KMS-11 (cell line): ENCODE measurements around the gene CR1.

Source experiments
- H2AFZ ChIP-seq: fragments of 200-600 bp; sonication (generic); 2 replicates; pipeline ENCODE4 v1.6.1; 2016; ENCODE audit warnings: antibody characterized with exemption, mixed run types, low read depth
- H3K27ac ChIP-seq: fragments of 200-600 bp; sonication (generic); 2 replicates; pipeline ENCODE4 v1.6.1; 2016; ENCODE audit warnings: mild to moderate bottlenecking, mixed run types
- H3K27me3 ChIP-seq: fragments of 200-600 bp; sonication (generic); 2 replicates; pipeline ENCODE4 v1.6.1; 2017; ENCODE audit warnings: mild to moderate bottlenecking, low read depth, mixed run types, moderate library complexity; ENCODE audit not compliant: insufficient read depth
- H3K36me3 ChIP-seq: fragments of 200-600 bp; sonication (generic); 2 replicates; pipeline ENCODE4 v1.6.1; 2017; ENCODE audit warnings: mild to moderate bottlenecking, mixed run types; ENCODE audit not compliant: insufficient read depth
- H3K4me1 ChIP-seq: fragments of 200-600 bp; sonication (generic); 2 replicates; pipeline ENCODE4 v1.6.1; 2016; ENCODE audit warnings: mild to moderate bottlenecking, low read depth, mixed run types; ENCODE audit not compliant: poor library complexity, severe bottlenecking
- H3K4me2 ChIP-seq: fragments of 200-600 bp; sonication (generic); 2 replicates; pipeline ENCODE4 v1.7.0; 2016; ENCODE audit warnings: mild to moderate bottlenecking, mixed run types
- H3K4me3 ChIP-seq: fragments of 200-600 bp; sonication (generic); IDR thresholded peaks from 2 replicates; pipeline ENCODE4 v1.6.1; 2017; ENCODE audit warnings: low read depth, low read length, mixed read lengths; ENCODE audit not compliant: insufficient read depth
- H3K79me2 ChIP-seq: fragments of 200-600 bp; sonication (generic); 2 replicates; pipeline ENCODE4 v1.6.1; 2016; ENCODE audit warnings: low read depth, mixed run types; ENCODE audit not compliant: insufficient read depth
- H3K9ac ChIP-seq: fragments of 200-600 bp; sonication (generic); 2 replicates; pipeline ENCODE4 v1.6.1; 2016; ENCODE audit warnings: mild to moderate bottlenecking, mixed run types
- H4K20me1 ChIP-seq: fragments of 200-600 bp; sonication (generic); 2 replicates; pipeline ENCODE4 v1.6.1; 2016; ENCODE audit warnings: mild to moderate bottlenecking, mixed run types; ENCODE audit not compliant: insufficient read depth
- CTCF ChIP-seq: fragments of 200-600 bp; sonication (generic); conservative IDR thresholded peaks from 2 replicates; pipeline ENCODE4 v1.6.1; 2017; ENCODE audit warnings: low read depth, mild to moderate bottlenecking, antibody characterized with exemption, low read length, moderate library complexity, mixed read lengths

The CR1 gene

GRCh38 chr1:207603777-207604176 is 107.8 kb downstream of the CR1 start:
- Histone ChIP-seq H2AFZ (no peak overlapping the region), H4K20me1 (no peaks in the 10 kb centered on the region), H3K4me3 (no peak overlapping the region), H3K79me2 (no peaks in the 10 kb centered on the region), H3K36me3 (no peaks in the 10 kb centered on the region), H3K4me2 (no peak overlapping the region), H3K27ac (no peak overlapping the region), H3K27me3 (no peaks in the 10 kb centered on the region), H3K9ac (no peak overlapping the region), H3K4me1 (no peaks in the 10 kb centered on the region)
- TF ChIP-seq CTCF: no peak

GRCh38 chr1:207605444-207606361 is 109.7 kb downstream of the CR1 start:
- Histone ChIP-seq H3K27ac (no peak overlapping the region), H3K79me2 (no peaks in the 10 kb centered on the region), H3K4me1 (no peaks in the 10 kb centered on the region), H3K9ac (no peak overlapping the region), H2AFZ (no peak overlapping the region), H4K20me1 (no peaks in the 10 kb centered on the region), H3K36me3 (no peaks in the 10 kb centered on the region), H3K27me3 (no peaks in the 10 kb centered on the region), H3K4me3 (no peak overlapping the region), H3K4me2 (no peak overlapping the region)
- TF ChIP-seq CTCF: no peak

GRCh38 chr1:207606362-207606755 is 110.4 kb downstream of the CR1 start:
- TF ChIP-seq CTCF: no peak
- Histone ChIP-seq H4K20me1 (no peaks in the 10 kb centered on the region), H2AFZ (no peak overlapping the region), H3K4me3 (no peak overlapping the region), H3K4me2 (no peak overlapping the region), H3K36me3 (no peaks in the 10 kb centered on the region), H3K4me1 (no peaks in the 10 kb centered on the region), H3K27ac (no peak overlapping the region), H3K9ac (no peak overlapping the region), H3K79me2 (no peaks in the 10 kb centered on the region), H3K27me3 (no peaks in the 10 kb centered on the region)

DNA sequence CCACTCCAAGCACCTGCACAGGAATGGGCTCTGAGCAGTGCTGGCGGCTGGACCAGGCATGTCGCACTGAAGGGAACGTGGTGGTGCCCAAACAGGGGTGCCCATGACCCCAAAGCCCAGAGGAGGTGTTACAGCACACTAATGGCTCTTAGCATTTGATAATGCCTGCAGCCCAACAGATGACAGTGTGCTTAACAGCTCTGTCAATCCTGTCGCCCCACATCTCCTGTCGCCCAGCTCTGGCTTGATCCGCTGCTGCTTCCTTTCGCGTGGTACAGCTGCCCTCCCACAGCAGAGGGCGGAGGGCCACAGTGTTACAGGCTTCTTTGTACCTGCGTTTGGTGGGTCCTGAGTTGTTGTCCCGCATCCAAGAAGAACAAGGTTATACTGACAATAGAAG is 116.8 kb downstream of the CR1 start:
- Histone ChIP-seq H3K4me3 (no peak overlapping the region), H3K9ac (no peak overlapping the region), H3K27ac (no peak overlapping the region), H3K79me2 (no peaks in the 10 kb centered on the region), H3K4me2 (no peak overlapping the region), H3K36me3 (no peaks in the 10 kb centered on the region), H4K20me1 (no peaks in the 10 kb centered on the region), H2AFZ (no peak overlapping the region), H3K4me1 (no peaks in the 10 kb centered on the region), H3K27me3 (no peaks in the 10 kb centered on the region)
- no peak for TF ChIP-seq CTCF
